ENCODE data around the gene LCN10. TPM values are rescaled to one million over a fixed set of nuclear protein-coding genes. Genes with fewer than 3 reads are reported as not detected.

The LCN10 gene
- total RNA-seq, 4 donors from 2014 or later = 0.61 to 5.7 (median 1.7) TPM; not detected in 1

GRCh38 chr9:136721339-136722092 lies 21.2 kb downstream of the LCN10 start:
- 48 to 52% methylated on average over 23 to 30 of the region's 30 CpGs for WGBS, 2 donors
- DNase-seq (ENCODE audit: low spot score in 2 of 2) = no peak
- TF ChIP-seq POLR2A (IDR thresholded peaks at IDR 0.05) = no peak
- TF ChIP-seq CTCF (IDR thresholded peaks at IDR 0.05) = no peak
- no peak overlapping the region for H3K4me3 ChIP-seq (ENCODE audit: low read depth, poor library complexity, severe bottlenecking)
- intact Hi-C loops (cut with DNase I; ENCODE audit: low total_unique reads) = no loop called here

DNA sequence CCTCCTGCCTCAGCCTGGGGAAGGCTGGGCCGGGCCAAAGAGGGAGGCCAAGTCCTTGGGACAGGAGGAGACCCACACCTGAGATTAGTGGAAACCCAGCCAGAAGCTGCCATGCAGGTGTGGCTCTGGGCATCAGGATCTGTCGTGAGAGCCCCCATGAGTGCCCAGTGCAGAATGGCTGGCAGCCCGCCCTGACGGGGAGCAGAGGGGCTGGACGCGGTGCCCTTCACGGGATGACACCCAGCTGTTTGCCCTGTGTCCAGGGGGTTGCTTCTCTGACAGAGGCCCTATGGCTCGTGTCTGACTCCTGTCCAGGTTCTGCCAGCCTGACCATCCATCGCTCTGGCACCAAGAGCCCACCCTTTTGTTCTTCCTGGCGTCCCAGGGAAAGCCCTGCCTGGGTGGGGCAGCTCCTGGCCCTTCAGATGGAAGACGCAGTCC lies 21.8 kb downstream of the LCN10 start:
- DNase-seq (ENCODE audit: low spot score in 2 of 2) = no peak
- intact Hi-C loops (cut with DNase I; ENCODE audit: low total_unique reads) = no loop called here
- H3K4me3 ChIP-seq (ENCODE audit: low read depth, poor library complexity, severe bottlenecking) = no peak overlapping the region
- 62 to 68% methylated on average over 5 to 10 of the region's 11 CpGs for WGBS, 2 donors
- TF ChIP-seq POLR2A (IDR thresholded peaks at IDR 0.05) (no peak), CTCF (IDR thresholded peaks at IDR 0.05) (no peak)

- no peak overlapping the region for H3K4me3 ChIP-seq (ENCODE audit: low read depth, poor library complexity, severe bottlenecking)
- intact Hi-C loops (cut with DNase I; ENCODE audit: low total_unique reads) = no loop called here
- 26 to 50% methylated on average over 10 to 15 of the region's 20 CpGs for WGBS, 2 donors
- no peak for TF ChIP-seq CTCF (IDR thresholded peaks at IDR 0.05)
- no peak for TF ChIP-seq POLR2A (IDR thresholded peaks at IDR 0.05)
- DNase-seq (ENCODE audit: low spot score in 2 of 2) = peak in 1 of 2 donors; percentile 85
Measured at GRCh38 chr9:136720251-136720897, 22.4 kb downstream of the LCN10 start.

- intact Hi-C loops (cut with DNase I; ENCODE audit: low total_unique reads) = no loop called here
- TF ChIP-seq POLR2A (IDR thresholded peaks at IDR 0.05) (no peak), CTCF (IDR thresholded peaks at IDR 0.05) (no peak)
- no peak overlapping the region for H3K4me3 ChIP-seq (ENCODE audit: low read depth, poor library complexity, severe bottlenecking)
- DNase-seq (ENCODE audit: low spot score in 2 of 2) = no peak
- 54 to 61% methylated on average over 6 to 9 of the region's 24 CpGs for WGBS, 2 donors
Measured at GRCh38 chr9:136719195-136719880, 23.4 kb downstream of the LCN10 start.

GRCh38 chr9:136718345-136719194 lies 24.2 kb downstream of the LCN10 start:
- intact Hi-C loops (cut with DNase I; ENCODE audit: low total_unique reads) = no loop called here
- 54 to 68% methylated on average over 14 to 17 of the region's 20 CpGs for WGBS, 2 donors
- no peak for TF ChIP-seq CTCF (IDR thresholded peaks at IDR 0.05)
- TF ChIP-seq POLR2A (IDR thresholded peaks at IDR 0.05) = no peak
- H3K4me3 ChIP-seq (ENCODE audit: low read depth, poor library complexity, severe bottlenecking) = no peak overlapping the region
- no peak for DNase-seq (ENCODE audit: low spot score in 2 of 2)

Data from lower leg skin (tissue), 4 donors.